GM19463 (cell line): Measurements from ENCODE around the gene PPP1R13B.
A peak's percentile ranks its signal among the peaks of the same experiment; 100 is the strongest.

Source experiments
- ATAC-seq: cut with Tn5 transposase; IDR thresholded peaks from one replicate; pipeline ENCODE4 v1.9.1; 2021; ENCODE audit warnings: mild to moderate bottlenecking, moderate library complexity; ENCODE audit not compliant: unreplicated experiment

Gene PPP1R13B

DNA sequence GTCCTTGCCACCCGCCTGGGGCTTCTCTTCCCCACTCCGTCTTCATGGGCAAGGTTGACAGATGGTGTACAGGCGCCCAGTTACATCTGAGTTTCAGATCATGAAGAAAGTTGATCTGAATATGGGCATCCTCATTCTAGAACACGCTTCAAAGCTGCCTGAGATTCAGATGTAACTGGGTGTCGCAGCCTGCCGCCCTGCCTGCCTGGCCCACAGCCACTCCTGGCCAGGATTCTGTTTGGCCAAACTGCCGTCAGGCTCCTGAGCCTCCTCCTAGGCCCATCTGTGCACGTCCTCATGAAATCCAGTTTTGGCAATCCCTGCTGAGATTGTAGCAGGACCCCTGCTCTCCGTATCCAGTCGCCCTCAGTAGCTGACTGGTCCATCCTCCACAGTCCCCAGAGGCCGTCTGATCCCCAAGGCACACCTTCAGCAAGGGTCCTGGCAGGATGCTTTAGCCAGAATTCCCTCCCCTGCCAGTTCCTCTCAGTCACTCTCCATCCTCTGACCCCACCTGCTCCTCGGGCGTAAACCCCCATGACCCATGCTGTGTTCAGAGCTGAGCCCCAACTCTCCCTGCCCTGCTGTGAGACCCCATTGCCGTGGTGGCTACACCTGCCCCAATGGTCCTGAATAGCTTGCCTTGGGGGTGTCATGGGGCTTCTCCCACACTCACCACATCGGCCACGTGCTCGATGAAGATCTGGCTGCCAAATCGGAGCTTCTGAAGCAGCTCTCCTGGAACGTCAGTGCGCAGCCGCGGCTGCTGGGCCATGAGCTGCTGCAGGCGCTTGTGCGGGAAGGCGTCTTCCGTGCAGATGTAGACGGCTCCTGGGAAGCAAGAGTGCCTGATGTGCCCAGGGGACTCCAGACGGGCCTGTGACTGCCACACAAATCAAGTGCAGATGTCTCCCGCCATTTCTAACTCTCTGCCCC, 144.6 kb downstream of the PPP1R13B start:
- no peak for ATAC-seq

DNA sequence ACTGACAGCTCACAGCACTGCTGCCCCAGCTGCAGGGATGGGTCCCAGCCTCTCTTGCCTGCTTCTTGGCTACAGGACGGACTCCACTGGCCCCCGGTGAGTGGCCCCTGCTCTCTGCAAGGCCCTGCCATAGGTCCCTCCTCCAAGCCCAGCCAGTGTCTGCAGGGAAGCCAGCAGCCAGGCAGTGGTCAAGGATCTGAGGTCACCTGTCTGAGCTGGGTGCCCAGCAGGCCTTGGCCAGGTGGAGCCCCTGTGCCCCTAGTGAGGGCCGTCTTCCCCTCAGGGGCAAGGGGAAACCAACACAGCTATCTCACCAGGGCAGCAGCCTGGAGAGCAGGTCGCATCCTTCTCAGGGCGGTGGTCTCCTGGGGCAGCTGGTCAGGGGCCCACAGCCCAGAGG, 145.3 kb downstream of the PPP1R13B start:
- no peak for ATAC-seq

DNA sequence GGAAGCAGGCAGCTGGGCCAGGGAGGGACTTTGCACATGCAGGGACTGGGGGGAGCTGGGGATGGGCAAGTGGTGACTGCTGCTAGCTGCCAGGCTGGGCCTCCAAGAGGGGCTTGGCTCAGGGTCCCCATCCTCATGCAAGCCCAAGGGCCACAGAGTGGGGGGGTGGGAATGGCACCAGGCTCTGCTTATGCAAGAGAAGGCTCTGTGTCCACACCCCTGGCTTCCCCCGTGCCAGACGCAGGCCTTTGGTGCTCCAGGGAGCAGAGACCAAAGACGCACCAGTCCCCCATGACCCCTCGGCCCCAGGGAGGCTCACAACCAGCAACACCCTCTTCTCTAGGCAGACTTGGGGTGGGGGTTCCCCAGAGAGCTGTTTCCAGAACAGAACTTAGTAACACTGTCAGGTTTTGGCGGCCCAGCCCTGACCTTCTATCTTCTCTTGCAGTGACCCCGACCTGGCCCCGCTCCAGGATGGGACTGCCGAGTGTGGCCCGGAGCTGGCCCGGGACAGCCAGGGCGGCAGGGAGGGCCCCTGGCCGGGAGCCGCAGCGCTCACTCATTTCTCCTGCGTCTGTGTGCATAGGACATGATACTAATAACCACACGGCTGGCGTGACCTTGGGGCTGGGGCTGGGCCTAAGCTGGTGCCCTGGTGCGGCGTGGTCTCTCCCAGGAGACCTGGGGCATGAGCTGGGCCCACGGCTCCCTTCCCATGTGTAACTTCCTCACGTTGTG, 146.5 kb downstream of the PPP1R13B start:
- ATAC-seq, result no peak

DNA sequence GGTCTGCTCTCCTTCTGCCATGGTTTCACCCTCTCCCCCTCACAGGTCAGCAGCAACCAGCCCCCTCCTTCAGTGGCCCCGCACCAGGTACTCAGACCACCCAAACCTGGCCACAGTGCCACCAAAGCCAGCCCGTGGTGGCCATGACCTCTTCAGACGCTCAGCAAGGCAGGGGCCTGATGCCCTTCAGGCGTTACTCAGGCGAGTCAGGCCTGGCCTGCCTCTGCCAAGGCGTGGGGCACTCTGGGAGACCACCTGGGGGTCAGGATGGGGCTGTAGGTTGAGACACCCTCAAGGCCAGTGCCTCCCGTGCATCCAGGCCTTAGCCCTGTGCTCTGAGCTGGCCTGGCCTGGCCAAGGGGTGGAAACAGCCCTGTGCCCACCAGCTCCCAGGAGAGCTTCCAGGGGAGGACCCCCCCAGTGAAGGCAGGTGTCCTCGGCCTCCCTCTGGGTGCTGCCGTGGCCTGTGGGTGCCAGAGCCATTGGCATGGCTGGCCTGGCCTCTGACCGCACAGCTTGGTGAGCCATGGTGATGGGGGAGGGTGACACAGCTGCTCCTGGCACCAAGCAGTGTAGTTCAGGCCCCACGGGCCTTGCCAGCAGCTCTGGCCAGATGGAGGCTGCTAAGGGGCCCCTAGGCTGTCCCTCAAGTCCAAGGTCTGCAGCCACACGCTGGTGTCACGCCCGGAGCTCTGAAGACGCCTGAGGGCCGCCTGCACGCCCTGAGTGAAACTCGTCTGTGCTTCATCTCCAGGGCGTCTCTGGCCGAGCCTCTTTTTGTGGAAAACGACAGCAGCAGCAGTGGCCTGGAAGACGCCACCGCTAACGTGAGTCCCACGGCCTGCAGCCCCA, 147.2 kb downstream of the PPP1R13B start:
- ATAC-seq, result no peak

DNA sequence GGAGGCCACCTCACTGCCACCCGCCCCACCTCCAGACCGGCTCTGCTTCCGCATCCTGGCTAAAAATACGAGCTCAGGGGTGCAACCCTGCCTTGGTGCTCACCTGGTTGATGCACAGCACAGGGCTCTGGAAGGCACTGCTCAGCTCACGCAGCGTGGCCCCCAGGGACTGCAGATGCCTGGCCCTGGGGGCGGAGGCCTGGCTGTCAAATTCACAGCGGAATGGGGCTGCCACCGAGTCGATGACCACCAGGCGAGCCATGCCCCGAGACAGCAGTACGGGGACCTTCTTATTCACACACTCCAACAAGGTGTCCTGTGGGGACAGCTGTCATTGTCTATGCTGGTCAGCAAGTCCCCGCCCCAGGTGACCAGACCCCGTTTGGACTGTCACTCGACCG, 148.1 kb downstream of the PPP1R13B start:
- ATAC-seq, result no peak

DNA sequence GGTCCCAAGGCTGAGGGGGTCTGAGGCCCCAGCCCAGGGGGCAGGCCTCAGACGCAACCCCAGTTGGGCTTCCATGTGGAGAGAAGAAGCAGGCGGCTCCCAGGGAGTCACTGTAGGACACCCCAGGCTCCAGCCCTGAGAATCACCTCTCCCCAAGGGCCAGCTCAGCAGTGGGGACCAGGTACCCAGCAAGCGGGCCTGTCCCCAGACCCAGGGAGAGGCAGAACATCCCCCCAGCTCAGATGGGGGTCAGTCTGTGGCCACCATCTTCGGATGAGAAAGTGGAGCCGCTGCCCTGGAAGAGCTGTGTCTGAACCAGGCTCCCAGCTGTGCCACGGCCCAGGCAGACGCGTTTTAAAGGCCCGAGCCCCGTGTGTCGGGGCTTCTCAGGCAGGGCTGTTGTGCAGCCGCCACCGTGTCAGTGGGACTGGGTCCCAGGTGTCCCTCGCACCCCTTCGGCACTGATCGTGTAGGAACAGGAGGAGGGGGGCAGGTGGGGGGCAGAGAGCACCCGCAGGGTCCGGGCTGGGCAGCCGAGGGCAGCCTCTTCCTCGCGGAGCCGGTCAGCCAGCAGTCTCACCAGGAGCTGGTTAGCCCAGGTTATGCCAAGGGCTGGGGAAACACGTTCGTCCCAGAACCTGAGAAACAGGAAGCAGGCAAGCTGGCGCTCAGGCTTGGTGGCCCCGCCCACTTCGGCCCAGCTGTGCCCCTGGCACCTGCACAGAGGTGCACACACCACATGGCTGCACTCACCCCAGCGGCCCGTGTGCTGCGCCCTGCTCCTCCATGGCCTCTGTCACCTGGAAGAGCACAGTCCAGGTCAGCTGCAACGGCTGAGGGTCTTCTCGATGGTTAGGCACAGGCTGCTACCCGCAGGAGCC, 148.8 kb downstream of the PPP1R13B start:
- ATAC-seq, result no peak

DNA sequence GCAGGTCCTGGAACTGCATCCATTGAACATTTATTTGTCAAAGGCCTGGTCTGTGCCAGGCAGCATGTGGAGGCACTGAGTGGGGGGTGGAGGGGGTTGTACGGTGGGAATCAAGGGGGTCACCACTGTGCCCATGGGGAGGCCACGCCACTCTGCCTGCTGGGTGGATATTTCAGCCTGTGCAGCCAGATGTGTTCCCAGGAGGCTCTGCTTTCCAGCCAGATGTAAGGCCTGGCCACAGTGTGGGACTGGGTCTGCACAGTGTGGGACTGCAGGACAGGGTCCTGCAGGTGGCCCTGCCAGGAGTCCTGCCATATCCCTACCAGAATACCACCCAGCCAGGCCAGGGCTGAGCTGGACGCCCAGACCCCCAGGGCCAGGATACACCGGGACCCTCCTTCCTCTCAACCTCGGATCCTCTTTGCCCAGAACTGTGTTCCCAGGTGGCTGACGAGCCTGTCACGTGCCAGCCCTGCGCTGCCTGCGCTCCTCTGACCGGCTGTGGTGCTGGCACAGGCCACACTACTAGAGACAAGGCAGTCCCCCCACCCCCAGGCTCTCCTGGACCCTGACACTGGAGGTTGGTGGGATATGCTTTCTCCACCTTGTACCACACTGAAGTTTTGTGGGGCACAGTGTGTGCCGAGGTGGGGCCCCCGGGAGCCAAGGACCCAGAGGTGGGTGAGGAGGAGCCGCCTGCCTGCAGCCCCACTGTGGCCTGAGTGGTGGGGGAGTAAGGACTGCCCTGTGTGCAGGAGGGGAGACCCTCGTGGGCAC, 149.6 kb downstream of the PPP1R13B start:
- ATAC-seq, result no peak

DNA sequence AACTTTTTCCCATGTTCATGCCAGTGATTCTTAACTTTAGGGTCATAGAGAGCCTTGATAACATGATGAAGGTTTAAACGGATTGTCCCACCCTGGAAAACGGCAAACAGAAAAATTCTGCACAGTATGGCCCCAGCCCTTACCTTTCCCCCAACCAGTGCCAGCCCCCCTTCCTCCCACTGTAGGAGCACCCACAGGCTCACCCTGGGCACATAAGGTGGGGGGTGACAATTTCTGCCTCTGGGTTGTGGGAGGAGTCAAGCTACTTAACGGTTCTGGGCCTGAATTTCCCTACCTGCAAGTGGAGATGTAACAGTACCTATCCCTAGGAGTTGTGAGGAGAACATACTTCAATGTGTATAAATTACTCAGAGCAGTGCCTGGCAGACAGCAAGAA, 150.2 kb downstream of the PPP1R13B start:
- ATAC-seq, result no peak

DNA sequence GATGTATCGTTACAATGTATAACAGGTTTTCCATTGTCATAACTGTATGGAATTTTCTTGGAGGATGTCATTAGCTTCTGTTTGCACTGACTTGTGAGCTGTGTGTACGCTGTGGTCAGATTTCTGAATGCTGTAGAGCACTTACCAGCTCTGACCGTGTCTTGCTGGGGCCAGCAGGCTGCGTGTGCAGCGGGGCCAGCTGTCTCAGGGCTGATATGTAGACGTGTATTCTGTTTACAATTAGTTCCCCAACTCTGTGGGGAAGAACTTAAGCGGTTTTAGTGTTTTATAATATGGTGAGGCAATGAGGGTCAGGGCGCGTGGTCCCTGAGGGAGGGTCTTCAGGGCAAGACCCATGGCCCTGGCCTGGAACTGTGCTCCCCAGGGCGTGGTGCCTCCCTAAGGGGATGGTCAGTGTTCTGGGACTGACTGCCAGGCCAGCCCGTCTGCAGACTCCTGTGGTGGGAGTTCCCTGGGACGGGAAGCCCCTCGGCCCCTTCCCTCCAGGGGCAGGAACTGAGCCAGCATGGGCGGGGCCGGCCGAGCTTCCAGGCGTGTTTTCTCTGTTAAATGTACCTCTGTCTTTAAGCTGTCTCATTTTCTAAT, 150.8 kb downstream of the PPP1R13B start:
- no peak for ATAC-seq

DNA sequence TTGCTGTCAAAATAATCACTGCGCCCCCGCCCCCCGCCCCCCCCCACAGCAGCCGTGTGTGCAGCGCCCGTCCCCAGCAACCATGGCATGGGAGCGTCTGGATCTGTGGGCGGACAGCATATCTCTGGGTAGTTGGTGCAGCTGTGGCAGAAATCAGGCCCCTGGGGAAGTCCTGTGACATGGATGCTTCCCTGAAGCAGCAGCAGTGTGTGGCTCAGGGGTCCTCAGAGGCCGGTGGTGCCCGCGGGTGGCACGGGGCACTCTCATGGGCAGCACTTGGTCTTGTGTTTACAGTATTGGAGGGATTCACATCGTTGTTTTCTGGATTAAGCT, 151.3 kb downstream of the PPP1R13B start:
- ATAC-seq, result no peak

DNA sequence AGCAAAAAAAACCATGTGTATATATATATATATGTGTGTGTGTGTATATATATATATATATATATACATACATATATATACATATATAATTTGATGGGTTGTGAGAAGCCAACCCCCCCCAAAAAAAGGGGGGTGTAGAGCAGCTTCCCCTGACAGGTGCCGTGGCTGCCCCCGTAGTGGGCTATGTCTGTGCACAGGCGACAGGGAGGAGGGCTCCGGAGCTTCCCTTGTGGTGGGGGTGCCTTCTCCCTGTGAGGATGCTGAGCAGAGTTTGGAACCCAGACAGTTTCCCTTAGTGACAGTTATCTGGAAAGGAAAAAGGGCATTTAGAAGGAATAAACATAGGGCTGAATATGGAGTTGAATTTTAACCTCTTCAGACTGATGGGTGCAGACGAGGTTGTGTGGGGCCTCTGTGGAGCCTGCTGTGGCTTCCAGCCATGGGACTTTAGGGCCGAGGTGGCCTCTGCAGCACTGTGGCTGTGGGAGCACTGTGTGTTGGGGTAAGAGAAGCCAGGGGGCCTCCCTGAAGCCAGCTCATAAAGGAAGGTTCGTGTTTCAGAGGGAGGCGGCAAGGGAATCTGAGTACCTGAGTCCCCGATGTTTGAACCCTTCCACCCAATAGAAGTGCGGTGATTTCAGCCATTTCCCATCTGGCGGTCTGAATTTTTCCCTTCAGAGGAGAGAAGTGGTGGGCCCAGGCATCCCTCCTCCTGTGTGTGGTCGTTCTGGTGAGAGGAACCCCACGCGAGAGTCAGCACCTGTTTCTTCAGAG, 151.9 kb downstream of the PPP1R13B start:
- ATAC-seq, result no peak

DNA sequence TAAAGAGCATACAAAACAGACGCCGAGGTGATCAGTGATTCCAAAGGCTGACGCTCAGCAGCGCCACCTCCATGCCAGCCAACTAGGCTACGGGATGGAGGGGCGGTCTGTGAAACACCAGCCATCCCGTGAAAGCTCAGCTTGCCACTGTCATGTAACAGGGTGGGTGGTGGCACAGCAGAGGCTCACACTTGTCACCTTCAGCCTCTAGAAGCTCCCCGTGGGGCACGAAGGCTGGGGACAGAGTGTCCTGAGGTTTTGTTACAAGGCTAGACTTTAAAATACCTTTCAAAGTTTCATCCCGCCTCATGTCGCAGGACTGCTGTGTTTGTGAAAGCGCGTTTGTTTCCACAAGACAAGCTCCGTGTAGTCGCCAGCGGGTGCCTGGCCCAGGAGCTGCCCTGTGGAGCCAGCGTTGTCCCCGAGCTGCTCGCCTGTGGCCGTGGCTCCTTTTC, 152.8 kb downstream of the PPP1R13B start:
- no peak for ATAC-seq

DNA sequence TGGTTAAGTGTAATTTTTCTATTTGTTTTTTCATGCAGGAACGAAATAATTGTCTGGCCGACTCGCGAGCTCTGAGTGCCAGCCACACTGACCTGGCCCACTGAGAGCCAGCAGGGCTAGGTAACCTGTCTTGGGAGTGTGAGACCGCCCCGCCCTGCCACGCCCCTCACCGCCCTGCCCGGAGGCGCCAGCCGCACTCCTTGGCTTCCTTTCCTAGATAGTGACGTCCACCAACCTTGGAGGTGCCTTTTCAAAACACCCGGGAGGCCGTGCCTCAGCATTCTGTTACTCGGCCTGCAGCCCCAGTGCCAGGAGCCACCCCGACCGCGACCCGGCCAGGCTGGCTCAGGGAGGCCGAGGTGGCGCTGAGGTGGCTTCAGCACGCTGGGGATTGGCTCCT, 153.9 kb downstream of the PPP1R13B start:
- no peak for ATAC-seq

DNA sequence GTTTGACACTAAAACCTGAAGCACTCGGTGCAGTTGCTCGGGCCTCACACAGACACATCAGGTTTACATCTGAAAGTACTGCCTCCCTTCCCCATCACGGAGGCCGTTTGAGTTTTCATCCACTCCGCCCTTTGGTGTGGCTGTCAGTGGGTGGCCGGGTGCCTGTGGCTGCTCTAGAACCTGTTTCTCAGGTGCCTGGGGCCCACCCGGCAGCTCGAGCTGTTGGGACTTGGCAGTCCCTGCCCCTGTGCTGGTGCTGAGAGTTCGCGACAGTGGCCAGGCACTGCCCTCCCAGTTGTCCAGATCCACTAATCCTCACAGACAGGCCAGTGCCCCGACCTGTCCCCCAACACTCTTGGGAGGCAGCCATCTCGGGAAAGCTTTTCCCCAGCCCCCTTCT, 154.5 kb downstream of the PPP1R13B start:
- no peak for ATAC-seq

DNA sequence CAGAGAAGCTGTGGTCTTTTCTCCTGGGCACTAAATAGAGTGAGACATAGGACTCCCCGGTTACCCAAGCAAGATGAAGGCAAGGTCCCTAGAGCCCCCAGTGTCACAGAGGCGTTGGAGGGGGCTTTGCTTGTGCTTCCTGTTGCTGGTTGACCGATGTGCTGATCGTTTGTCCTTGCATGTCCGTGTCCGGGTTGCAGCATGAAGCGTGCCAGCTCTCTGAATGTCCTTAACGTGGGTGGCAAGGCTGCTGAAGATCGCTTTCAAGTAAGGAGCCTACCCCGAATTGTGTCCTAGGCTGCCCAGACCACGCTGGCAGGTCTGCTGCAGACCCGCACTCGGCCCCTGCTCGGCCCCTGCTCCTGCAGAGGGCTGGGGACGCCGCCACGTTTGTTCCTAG, 155.2 kb downstream of the PPP1R13B start:
- ATAC-seq, result peak; percentile 13

DNA sequence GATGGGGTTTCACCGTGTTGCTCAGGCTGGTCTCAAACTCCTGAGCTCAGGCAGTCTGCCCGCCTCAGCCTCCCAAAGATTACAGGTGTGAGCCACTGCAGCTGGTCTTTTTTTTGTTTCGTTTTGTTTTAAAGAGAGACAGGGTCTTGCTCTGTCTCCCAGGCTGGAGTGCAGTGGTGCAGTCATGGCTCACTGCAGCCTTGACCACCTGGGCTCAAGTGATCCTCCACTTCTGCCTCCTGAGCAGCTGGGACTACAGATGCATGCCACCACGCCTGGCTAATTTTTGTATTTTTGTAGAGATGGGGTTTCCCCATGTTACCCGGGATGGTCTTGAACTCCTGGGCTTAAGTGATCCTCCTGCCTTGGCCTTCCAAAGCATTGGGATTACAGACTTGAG, 155.7 kb downstream of the PPP1R13B start:
- ATAC-seq, result peak; percentile 72

DNA sequence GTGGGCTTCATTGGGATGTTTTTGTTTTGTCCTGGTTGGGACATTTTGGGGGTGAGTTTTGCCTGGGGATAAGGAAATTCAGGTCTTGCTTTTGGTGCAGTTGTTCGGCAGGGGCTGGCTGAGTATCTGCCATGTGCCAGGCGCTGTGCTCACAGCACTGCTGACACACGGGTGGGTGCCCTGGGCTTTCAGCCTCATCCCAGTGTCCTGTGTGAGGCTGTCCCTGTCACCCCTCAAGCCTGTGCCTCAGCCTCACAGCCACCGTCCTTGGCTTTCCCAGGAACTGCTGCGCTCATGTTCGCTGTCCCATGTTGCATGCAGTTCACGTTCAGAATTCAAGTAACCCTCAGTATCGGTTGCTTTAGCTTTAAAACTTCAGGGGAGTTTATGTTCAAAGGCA, 157.0 kb downstream of the PPP1R13B start:
- ATAC-seq, result no peak
